Astrocyte of the hippocampus (primary cell): ENCODE measurements around the gene XXYLT1.
"Not testable (repeated sequence)": the region's sequence is repeated elsewhere in the genome, so short reads cannot be mapped to it uniquely, and the experiment has no call there.

ENCODE experiments used
- DNase-seq: peaks from one replicate; pipeline ENCODE4 v3.0.0; 2011; ENCODE audit warnings: low read depth, low spot score

The XXYLT1 gene

GRCh38 chr3:195226900-195227447, 44.0 kb downstream of the XXYLT1 start:
- DNase-seq, result no peak

- DNase-seq, result no peak
Observed at GRCh38 chr3:195226445-195226844, 44.5 kb downstream of the XXYLT1 start.

GRCh38 chr3:195224980-195225580, 45.9 kb downstream of the XXYLT1 start:
- DNase-seq, result no peak

GRCh38 chr3:195224156-195224979, 46.6 kb downstream of the XXYLT1 start:
- DNase-seq, result no peak

- no peak for DNase-seq
Observed at GRCh38 chr3:195221876-195222617, 48.9 kb downstream of the XXYLT1 start.

GRCh38 chr3:195221015-195221853, 49.7 kb downstream of the XXYLT1 start:
- DNase-seq, result peak; percentile 73

- no peak for DNase-seq
Observed at GRCh38 chr3:195219351-195220230, 51.4 kb downstream of the XXYLT1 start.

- not testable (repeated sequence) for DNase-seq
Observed at GRCh38 chr3:195218331-195218730, 52.6 kb downstream of the XXYLT1 start.

GRCh38 chr3:195215576-195215975, 55.4 kb downstream of the XXYLT1 start:
- DNase-seq, result not testable (repeated sequence)

GRCh38 chr3:195214381-195214780, 56.6 kb downstream of the XXYLT1 start:
- DNase-seq, result no peak

- no peak for DNase-seq
Observed at GRCh38 chr3:195213639-195214315, 57.2 kb downstream of the XXYLT1 start.

- no peak for DNase-seq
Observed at GRCh38 chr3:195212749-195213375, 58.1 kb downstream of the XXYLT1 start.

GRCh38 chr3:195212033-195212748, 58.8 kb downstream of the XXYLT1 start:
- no peak for DNase-seq

- DNase-seq, result peak; percentile 62
Observed at GRCh38 chr3:195210266-195210973, 60.5 kb downstream of the XXYLT1 start.

- DNase-seq, result no peak
Observed at GRCh38 chr3:195209847-195210265, 61.1 kb downstream of the XXYLT1 start.

GRCh38 chr3:195209083-195209846, 61.7 kb downstream of the XXYLT1 start:
- DNase-seq, result no peak

GRCh38 chr3:195208631-195209030, 62.3 kb downstream of the XXYLT1 start:
- DNase-seq, result no peak
